Activated naive CD4-positive, alpha-beta T cell treated with anti-CD3 and anti-CD28 coated beads, Interleukin-2, amount 10 ng/mL, durations not matched to agents 7 days and 5 days (primary cell): ENCODE results near the gene SCP2.

Source experiments
- CTCF ChIA-PET: fragments of 350-600 bp; sonication (Branson Sonifier 250); formaldehyde crosslinking; loops from one replicate; lab custom pipeline; 2021; ENCODE audit warnings: antibody characterized with exemption; lab: Charles Lee
- DNase-seq: peaks from one replicate; pipeline ENCODE4 v3.0.0-alpha.2; 2020
- H3K27ac Mint-ChIP-seq: one replicate; pipeline ENCODE4 v1.8.0; 2021; ENCODE audit warnings: mild to moderate bottlenecking, moderate library complexity, mixed read lengths
- H3K27me3 Mint-ChIP-seq: one replicate; pipeline ENCODE4 v1.8.0; 2021; ENCODE audit warnings: mild to moderate bottlenecking, mixed read lengths
- H3K36me3 Mint-ChIP-seq: one replicate; pipeline ENCODE4 v1.8.0; 2021; ENCODE audit warnings: mixed read lengths
- H3K4me1 Mint-ChIP-seq: one replicate; pipeline ENCODE4 v1.8.0; 2021; ENCODE audit warnings: mixed read lengths
- H3K4me3 Mint-ChIP-seq: one replicate; pipeline ENCODE4 v1.8.0; 2021; ENCODE audit warnings: mild to moderate bottlenecking, moderate library complexity, mixed read lengths
- H3K9me3 Mint-ChIP-seq: one replicate; pipeline ENCODE4 v1.8.0; 2021; ENCODE audit warnings: mixed read lengths

SCP2 gene

GRCh38 chr1:53087332-53088285 lies 160.5 kb downstream of the SCP2 start:
- CTCF ChIA-PET, result interaction anchor here (0.7 kb wide), 1 partner anchor 97 kb away, joined by 3 read pairs; no protein-coding TSS in a partner anchor
- peaks cover 3% of the 10 kb centered on the region for H3K27me3 Mint-ChIP-seq
- H3K36me3 Mint-ChIP-seq, result no peaks in the 10 kb centered on the region
- H3K9me3 Mint-ChIP-seq, result no peaks in the 10 kb centered on the region
- H3K4me1 Mint-ChIP-seq, result no peaks in the 10 kb centered on the region
- H3K4me3 Mint-ChIP-seq, result no peak overlapping the region
- no peak overlapping the region for H3K27ac Mint-ChIP-seq
- no peak for DNase-seq

GRCh38 chr1:53088616-53089300 lies 161.7 kb downstream of the SCP2 start:
- CTCF ChIA-PET, result no interaction called here
- no peaks in the 10 kb centered on the region for H3K27me3 Mint-ChIP-seq
- no peak for DNase-seq
- no peaks in the 10 kb centered on the region for H3K4me1 Mint-ChIP-seq
- no peak overlapping the region for H3K27ac Mint-ChIP-seq
- no peaks in the 10 kb centered on the region for H3K36me3 Mint-ChIP-seq
- H3K9me3 Mint-ChIP-seq, result no peaks in the 10 kb centered on the region
- no peak overlapping the region for H3K4me3 Mint-ChIP-seq

GRCh38 chr1:53089478-53090226 lies 162.6 kb downstream of the SCP2 start:
- Mint-ChIP-seq H3K4me1 (no peaks in the 10 kb centered on the region), H3K27me3 (no peaks in the 10 kb centered on the region), H3K4me3 (no peak overlapping the region), H3K36me3 (no peaks in the 10 kb centered on the region), H3K27ac (no peak overlapping the region), H3K9me3 (no peaks in the 10 kb centered on the region)
- no peak for DNase-seq
- CTCF ChIA-PET, result interaction anchor here (1.3 kb wide), 1 partner anchor 96 kb away, joined by 3 read pairs; no protein-coding TSS in a partner anchor

GRCh38 chr1:53090227-53091147 lies 163.4 kb downstream of the SCP2 start:
- Mint-ChIP-seq H3K27me3 (no peaks in the 10 kb centered on the region), H3K36me3 (no peaks in the 10 kb centered on the region), H3K4me1 (no peaks in the 10 kb centered on the region), H3K4me3 (no peak overlapping the region), H3K9me3 (no peaks in the 10 kb centered on the region), H3K27ac (no peak overlapping the region)
- CTCF ChIA-PET, result interaction anchor here (1.3 kb wide), 1 partner anchor 96 kb away, joined by 3 read pairs; no protein-coding TSS in a partner anchor
- DNase-seq, result no peak

GRCh38 chr1:53091841-53092645 lies 165.0 kb downstream of the SCP2 start:
- DNase-seq, result no peak
- CTCF ChIA-PET, result interaction anchor here (1.1 kb wide), 1 partner anchor 44 kb away, joined by 3 read pairs; no protein-coding TSS in a partner anchor
- H3K27me3 Mint-ChIP-seq, result no peaks in the 10 kb centered on the region
- H3K27ac Mint-ChIP-seq, result no peak overlapping the region
- no peaks in the 10 kb centered on the region for H3K4me1 Mint-ChIP-seq
- no peaks in the 10 kb centered on the region for H3K9me3 Mint-ChIP-seq
- no peak overlapping the region for H3K4me3 Mint-ChIP-seq
- H3K36me3 Mint-ChIP-seq, result no peaks in the 10 kb centered on the region

DNA sequence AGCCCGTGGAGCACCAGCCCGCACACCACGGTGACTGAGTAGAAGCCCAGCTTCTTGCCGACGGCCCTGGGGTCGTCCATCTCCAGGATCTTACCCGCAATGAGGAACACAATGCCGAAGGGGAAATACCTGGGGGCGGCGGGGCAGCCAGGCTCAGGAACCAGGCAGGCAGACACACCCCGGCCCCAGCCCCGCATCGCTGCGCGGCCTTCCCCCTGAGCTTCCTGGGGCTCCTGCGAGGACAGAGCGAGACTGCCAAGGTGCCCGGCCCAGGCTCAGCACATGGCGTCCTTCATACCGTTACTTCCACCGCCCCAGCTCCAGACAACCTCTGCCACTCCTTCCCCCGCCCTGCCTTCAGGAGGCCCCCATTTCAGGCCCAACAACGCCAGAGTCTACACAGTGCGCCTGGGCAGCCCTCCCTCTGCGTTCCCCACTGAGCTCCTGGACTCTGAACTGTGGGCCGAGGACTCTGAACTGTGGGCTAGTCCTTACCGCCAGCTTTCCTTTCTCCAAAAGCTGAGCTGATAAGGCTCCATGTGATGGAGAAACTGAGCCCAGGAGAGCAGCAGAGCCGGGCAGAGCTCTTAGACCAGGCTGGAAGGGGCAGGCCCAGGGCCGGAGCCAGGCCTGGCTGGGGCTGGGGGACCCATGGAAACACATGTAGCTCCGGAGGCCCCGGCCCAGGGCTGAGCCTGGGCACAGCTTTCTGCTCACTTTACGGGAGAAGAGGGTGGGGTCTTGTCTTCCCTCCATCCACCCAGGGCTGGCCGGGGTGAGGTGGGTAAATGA lies 165.8 kb downstream of the SCP2 start:
- no peak for DNase-seq
- no peaks in the 10 kb centered on the region for H3K27me3 Mint-ChIP-seq
- H3K9me3 Mint-ChIP-seq, result no peaks in the 10 kb centered on the region
- H3K27ac Mint-ChIP-seq, result no peak overlapping the region
- H3K4me3 Mint-ChIP-seq, result no peak overlapping the region
- no peaks in the 10 kb centered on the region for H3K4me1 Mint-ChIP-seq
- CTCF ChIA-PET, result interaction anchor here (1.1 kb wide), 1 partner anchor 45 kb away, joined by 3 read pairs; no protein-coding TSS in a partner anchor
- no peaks in the 10 kb centered on the region for H3K36me3 Mint-ChIP-seq

DNA sequence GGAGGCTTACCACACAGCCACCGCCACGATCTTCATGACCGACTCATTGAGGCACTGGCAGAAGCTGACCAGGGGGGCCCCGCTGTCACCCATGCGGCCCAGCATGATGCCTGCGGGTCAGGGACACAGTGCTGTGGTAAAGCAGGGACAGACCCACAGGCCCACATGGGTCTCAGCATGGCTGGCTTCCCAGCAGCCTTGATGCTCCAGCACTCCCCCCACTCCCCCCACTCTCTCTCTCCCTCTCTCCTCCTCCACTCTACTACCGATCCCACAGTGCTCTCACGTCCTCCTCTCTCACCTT lies 166.3 kb downstream of the SCP2 start:
- H3K4me3 Mint-ChIP-seq, result no peak overlapping the region
- no peak for DNase-seq
- CTCF ChIA-PET, result no interaction called here
- no peaks in the 10 kb centered on the region for H3K9me3 Mint-ChIP-seq
- no peaks in the 10 kb centered on the region for H3K36me3 Mint-ChIP-seq
- no peak overlapping the region for H3K27ac Mint-ChIP-seq
- H3K4me1 Mint-ChIP-seq, result no peaks in the 10 kb centered on the region
- no peaks in the 10 kb centered on the region for H3K27me3 Mint-ChIP-seq

DNA sequence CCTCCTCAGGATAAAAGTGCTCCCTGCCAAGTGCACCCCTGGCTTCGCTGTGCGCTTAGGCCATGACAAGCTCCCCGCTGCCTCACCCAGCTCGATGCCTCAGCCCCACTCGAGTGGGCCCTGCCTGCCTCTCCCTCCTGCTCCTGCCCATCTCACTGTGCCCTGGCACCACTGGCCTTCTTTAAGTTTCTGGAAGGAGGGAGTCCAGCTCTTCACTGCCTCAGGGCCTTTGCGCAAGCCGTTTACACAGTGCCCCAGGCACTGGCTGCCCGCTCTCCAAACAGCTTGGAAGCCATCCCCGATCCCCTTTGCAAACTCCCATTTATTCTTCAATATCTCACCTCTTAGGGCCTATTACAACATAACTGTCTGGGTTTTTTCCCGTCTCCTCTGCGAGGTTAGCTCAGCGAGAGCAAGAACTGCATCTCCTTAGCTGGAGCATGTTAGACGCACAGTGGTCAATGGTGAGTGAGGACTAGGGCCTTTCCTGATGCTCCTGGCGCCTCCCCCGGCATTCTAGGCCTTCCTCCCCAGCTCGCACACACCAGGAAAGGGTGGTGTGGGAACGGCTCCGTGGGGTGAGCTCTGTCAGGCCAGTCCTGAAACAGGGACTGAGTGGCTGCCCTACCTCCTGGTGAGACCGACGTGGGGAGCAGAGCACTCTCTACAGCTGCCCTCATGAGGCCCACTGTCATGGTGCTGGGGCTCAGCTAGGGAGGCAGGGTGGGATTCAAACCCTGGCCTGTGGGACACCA lies 166.9 kb downstream of the SCP2 start:
- Mint-ChIP-seq H3K9me3 (no peaks in the 10 kb centered on the region), H3K4me1 (no peaks in the 10 kb centered on the region), H3K27ac (no peak overlapping the region), H3K27me3 (no peaks in the 10 kb centered on the region), H3K4me3 (no peak overlapping the region), H3K36me3 (no peaks in the 10 kb centered on the region)
- CTCF ChIA-PET, result no interaction called here
- no peak for DNase-seq

DNA sequence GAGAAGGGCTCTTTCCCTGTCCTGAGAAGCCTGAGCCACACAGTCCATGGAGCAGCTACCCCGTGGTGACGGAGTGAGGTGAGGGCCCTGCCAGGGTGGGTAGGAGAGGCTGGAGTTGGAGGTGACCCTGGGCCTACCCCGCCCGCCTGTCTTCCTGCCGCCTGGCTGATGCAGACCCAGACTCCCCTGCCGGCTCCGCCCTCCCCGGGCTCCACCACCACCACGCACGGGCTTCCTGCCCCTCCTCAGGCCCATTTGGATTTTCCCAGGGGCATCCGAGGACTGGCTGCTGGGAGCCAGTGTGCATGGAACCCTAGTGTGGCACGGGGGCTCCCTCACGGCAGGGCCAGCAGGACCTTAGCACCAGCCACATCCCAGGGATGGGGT lies 167.4 kb downstream of the SCP2 start:
- DNase-seq, result no peak
- no peaks in the 10 kb centered on the region for H3K27me3 Mint-ChIP-seq
- no peak overlapping the region for H3K4me3 Mint-ChIP-seq
- CTCF ChIA-PET, result no interaction called here
- H3K27ac Mint-ChIP-seq, result no peak overlapping the region
- H3K4me1 Mint-ChIP-seq, result no peaks in the 10 kb centered on the region
- no peaks in the 10 kb centered on the region for H3K9me3 Mint-ChIP-seq
- H3K36me3 Mint-ChIP-seq, result no peaks in the 10 kb centered on the region
